HepG2 (cell line): Measurements from ENCODE around the gene MAP3K4. TPM values are rescaled to one million over a fixed set of nuclear protein-coding genes. Genes with fewer than 3 reads are reported as not detected.

Experiments used
- ATAC-seq: fragments of 200-7000 bp; cut with Tn5 transposase; 3 replicates; pipeline ENCODE4 v1.9.1; 2020; ENCODE audit warnings: mild to moderate bottlenecking, moderate library complexity
- BruUV-seq: library from RNA; stranded (reverse); fragments of 400-500 nt; replicated peaks from 2 replicates; lab custom pipeline; 2021; lab: Mats Ljungman, UMichigan
- CTCF ChIA-PET: fragments of 300-600 bp; formaldehyde crosslinking; extraction: SDS; loops from one replicate; lab custom pipeline; 2021; ENCODE audit warnings: low total read pairs, inconsistent platforms, low intra/inter-chr PET ratio; lab: Yijun Ruan, JAX
- POLR2A ChIA-PET: fragments of 350-600 bp; sonication (Branson Sonifier 250); formaldehyde crosslinking; loops from one replicate; lab custom pipeline; 2020; ENCODE audit warnings: antibody characterized with exemption, inconsistent platforms; lab: Yijun Ruan, JAX
- DNase-seq: peaks from one replicate; pipeline ENCODE4 v3.0.0-alpha.2; 2015; ENCODE audit warnings: low spot score
- FAIRE-seq: peaks from 3 replicates; lab custom pipeline; 2011; peaks lifted over from hg19 to GRCh38; lab: Jason Lieb, UNC
- H2AFZ ChIP-seq: one replicate; pipeline ENCODE4 v1.6.1; 2011; ENCODE audit warnings: low read length, inconsistent platforms
- H3K27ac ChIP-seq: fragments of 300-600 bp; 3 replicates; pipeline ENCODE4 v1.8.0; 2011; ENCODE audit warnings: mixed run types, mild to moderate bottlenecking, mixed read lengths, low read length, inconsistent platforms; ENCODE audit not compliant: insufficient read depth; ENCODE audit errors: extremely low read length
- H3K27me3 ChIP-seq, 2 experiments: fragments of 200-600 bp in 1 of 2; 2 replicates in 1 of 2; 3 replicates in 1 of 2; pipeline versions ENCODE4 v1.6.0 to v1.8.0; 2011; ENCODE audit warnings: low read length in 2 of 2, mild to moderate bottlenecking in 2 of 2, moderate library complexity in 2 of 2, inconsistent platforms in 1 of 2; ENCODE audit not compliant: insufficient read depth in 2 of 2, control insufficient read depth in 1 of 2
- H3K36me3 ChIP-seq, 2 experiments: fragments of 200-600 bp in 1 of 2; replicated peaks in 1 of 2; 2 replicates in 1 of 2; 3 replicates in 1 of 2; pipeline versions ENCODE4 v1.5.1 to v1.8.0; 2011; ENCODE audit warnings: low read length in 2 of 2, inconsistent platforms in 1 of 2; ENCODE audit not compliant: insufficient read depth in 2 of 2, control insufficient read depth in 1 of 2
- H3K4me1 ChIP-seq: 2 replicates; pipeline ENCODE4 v1.5.1; 2012; ENCODE audit warnings: low read length, inconsistent platforms; ENCODE audit not compliant: insufficient read depth
- H3K4me2 ChIP-seq: 2 replicates; pipeline ENCODE4 v1.6.0; 2011; ENCODE audit warnings: low read depth, low read length, inconsistent platforms
- H3K4me3 ChIP-seq, 3 experiments: fragments of 200-600 bp in 1 of 3; sonication (generic), shearing (Covaris generic) in 1 of 3; replicated peaks in 1 of 3; 2 replicates each; pipeline ENCODE4 v1.5.1; 2011 to 2016; ENCODE audit warnings: low read length in 3 of 3, inconsistent platforms in 2 of 3, low read depth in 2 of 3, mild to moderate bottlenecking in 2 of 3, control low read depth in 1 of 3, mixed read lengths in 1 of 3; ENCODE audit not compliant: insufficient read depth in 1 of 3
- H3K79me2 ChIP-seq: one replicate; pipeline ENCODE4 v1.6.1; 2011; ENCODE audit warnings: low read length, inconsistent platforms; ENCODE audit not compliant: insufficient read depth
- H3K9ac ChIP-seq: 2 replicates; pipeline ENCODE4 v1.6.0; 2011; ENCODE audit warnings: mild to moderate bottlenecking, low read depth, low read length, inconsistent platforms; ENCODE audit not compliant: insufficient read depth
- H3K9me3 ChIP-seq: 2 replicates; pipeline ENCODE4 v1.5.1; 2012; ENCODE audit warnings: mild to moderate bottlenecking, low read length
- H4K20me1 ChIP-seq: 2 replicates; pipeline ENCODE4 v1.6.0; 2011; ENCODE audit warnings: inconsistent platforms, mild to moderate bottlenecking, low read length, moderate library complexity; ENCODE audit not compliant: insufficient read depth
- CBX2 ChIP-seq, 2 experiments: fragments of 200-600 bp in 1 of 2; sonication (generic); formaldehyde crosslinking in 1 of 2; IDR thresholded peaks; 2 replicates each; pipeline versions ENCODE4 v1.7.0 to v1.8.1; 2018 to 2022; ENCODE audit warnings: low read depth in 2 of 2, low read length in 1 of 2, mild to moderate bottlenecking in 1 of 2, missing genetic modification reagents in 1 of 2
- CREM ChIP-seq, 2 experiments: sonication (generic) in 1 of 2; formaldehyde crosslinking in 1 of 2; IDR thresholded peaks; 2 replicates each; pipeline versions ENCODE4 v1.4.0 to v1.6.1; 2016 to 2020; ENCODE audit warnings: antibody characterized with exemption in 1 of 2, mild to moderate bottlenecking in 1 of 2, missing genetic modification reagents in 1 of 2
- FOXC1 ChIP-seq: sonication (generic); formaldehyde crosslinking; IDR thresholded peaks from 2 replicates; pipeline ENCODE4 v1.8.0; 2022; ENCODE audit warnings: mild to moderate bottlenecking, missing genetic modification reagents, borderline replicate concordance
- MTF1 ChIP-seq: sonication (generic); formaldehyde crosslinking; IDR thresholded peaks from 2 replicates; pipeline ENCODE4 v1.5.0; 2020; ENCODE audit warnings: missing genetic modification reagents
- TRIM24 ChIP-seq: sonication (generic); formaldehyde crosslinking; IDR thresholded peaks from 2 replicates; pipeline ENCODE4 v1.8.0; 2022; ENCODE audit warnings: mild to moderate bottlenecking, missing genetic modification reagents
- YEATS4 ChIP-seq: sonication (generic); formaldehyde crosslinking; IDR thresholded peaks from 2 replicates; pipeline ENCODE4 v1.4.0; 2020; ENCODE audit warnings: missing genetic modification reagents, borderline replicate concordance
- ZC3H4 ChIP-seq: sonication (generic); formaldehyde crosslinking; IDR thresholded peaks from 2 replicates; pipeline ENCODE4 v1.4.0; 2020; ENCODE audit warnings: missing genetic modification reagents, borderline replicate concordance
- ZNF496 ChIP-seq: sonication (generic); formaldehyde crosslinking; IDR thresholded peaks from 2 replicates; pipeline ENCODE4 v1.8.1; 2023; ENCODE audit warnings: mild to moderate bottlenecking, moderate library complexity, missing genetic modification reagents; ENCODE audit not compliant: insufficient replicate concordance
- ZNF501 ChIP-seq: sonication (generic); formaldehyde crosslinking; IDR thresholded peaks from 2 replicates; pipeline ENCODE4 v1.5.1; 2020; ENCODE audit warnings: mild to moderate bottlenecking, moderate library complexity, missing genetic modification reagents
- WGBS: methylation state at CpG from one replicate; pipeline ENCODE4 v1.1.6; 2017; ENCODE audit warnings: low lambda C conversion rate; 5-methylcytosine and 5-hydroxymethylcytosine counted together
- in situ Hi-C: cut with HindIII; loops from 2 replicates; pipeline ENCODE4 v1.10.0; 2017; ENCODE audit warnings: low pct_unique_long_range_greater_than_20kb; ENCODE audit not compliant: extremely low pct_ligation_motif_present
- intact Hi-C: fragments of 100-400 bp; cut with micrococcal nuclease; formaldehyde crosslinking; loops from one replicate; pipeline ENCODE4 v1.10.0; 2022; ENCODE audit not compliant: unreplicated experiment
- polyA plus RNA-seq, 8 experiments: library from polyadenylated mRNA; depleted of rRNA in 3 of 8; stranded (reverse) in 7 of 8; unstranded in 1 of 8; fragments of >200 nt; fragmentation: Illumina TruSeq in 4 of 8; extraction: Trizol in 4 of 8; gene quantifications; 2 replicates each; pipeline versions ENCODE4 v1.2.1 to v1.2.3, GENCODE V29; 2011 to 2016; ENCODE audit warnings: low read depth in 4 of 8, missing spikeins in 1 of 8, mixed read lengths in 1 of 8; ENCODE audit not compliant: insufficient read depth in 1 of 8
- total RNA-seq, 5 experiments: library from RNA; depleted of rRNA; stranded (reverse); fragments of >200 nt; fragmentation: Illumina TruSeq; extraction: Trizol; gene quantifications; 2 replicates each; pipeline ENCODE4 v1.2.3, GENCODE V29; 2016; ENCODE audit warnings: low read depth in 1 of 5
- TF ChIP-seq, protein P1 (sequence below): sonication (generic); formaldehyde crosslinking; IDR thresholded peaks from 2 replicates; pipeline ENCODE4 v1.5.1; 2020; ENCODE audit warnings: missing genetic modification reagents, mild to moderate bottlenecking, borderline replicate concordance
- TF ChIP-seq, protein P2 (sequence below): sonication (generic); formaldehyde crosslinking; IDR thresholded peaks from 2 replicates; pipeline ENCODE4; 2020; ENCODE audit warnings: missing genetic modification reagents, mild to moderate bottlenecking, borderline replicate concordance
- TF ChIP-seq, protein P3 (sequence below): sonication (generic); formaldehyde crosslinking; IDR thresholded peaks from 2 replicates; pipeline ENCODE4 v1.4.0; 2020; ENCODE audit warnings: missing genetic modification reagents
- TF ChIP-seq, protein P4 (sequence below): sonication (generic); formaldehyde crosslinking; IDR thresholded peaks from 2 replicates; pipeline ENCODE4 v1.4.0; 2020; ENCODE audit warnings: mild to moderate bottlenecking, missing genetic modification reagents

Gene MAP3K4
- total and polyA plus RNA-seq, 2 of the 13 experiments (the other 11 are each of a cell fraction or from before 2014, with no cell fraction given) = 12.9 to 33.6 TPM

DNA sequence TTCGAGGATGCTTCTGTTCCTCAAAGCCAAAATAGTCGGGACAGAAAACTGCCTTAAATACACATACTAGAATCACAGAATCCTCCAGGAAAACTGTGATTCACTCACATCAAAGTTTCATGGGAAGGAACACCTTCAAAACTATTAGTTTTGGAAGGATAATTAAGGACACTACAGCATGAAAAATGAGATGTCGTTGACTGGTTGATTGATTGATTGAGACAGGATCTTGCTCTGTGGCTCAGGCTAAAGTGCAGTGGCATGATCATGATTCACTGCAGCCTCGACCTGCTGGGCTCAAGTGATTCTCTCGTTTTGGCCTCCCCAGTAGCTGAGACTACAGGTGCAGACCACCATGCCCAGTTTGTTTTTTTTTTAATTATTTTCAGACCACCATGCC, 25.7 kb upstream of the MAP3K4 start:
- Histone ChIP-seq H4K20me1 (no peaks in the 10 kb centered on the region), H3K4me3 (no peak overlapping the region), H2AFZ (no peak overlapping the region), H3K4me2 (no peak overlapping the region), H3K27me3 (no peaks in the 10 kb centered on the region), H3K36me3 (no peaks in the 10 kb centered on the region), H3K9me3 (no peaks in the 10 kb centered on the region)
- CTCF ChIA-PET = no interaction called here
- in situ Hi-C loops = no loop called here
- POLR2A ChIA-PET = no interaction called here
- BruUV-seq = no TSS peak
- ATAC-seq = no peak
- DNase-seq = no peak
- no peak for TF ChIP-seq MTF1 (CRISPR knock-in tag)
- TF ChIP-seq, protein P1, sequence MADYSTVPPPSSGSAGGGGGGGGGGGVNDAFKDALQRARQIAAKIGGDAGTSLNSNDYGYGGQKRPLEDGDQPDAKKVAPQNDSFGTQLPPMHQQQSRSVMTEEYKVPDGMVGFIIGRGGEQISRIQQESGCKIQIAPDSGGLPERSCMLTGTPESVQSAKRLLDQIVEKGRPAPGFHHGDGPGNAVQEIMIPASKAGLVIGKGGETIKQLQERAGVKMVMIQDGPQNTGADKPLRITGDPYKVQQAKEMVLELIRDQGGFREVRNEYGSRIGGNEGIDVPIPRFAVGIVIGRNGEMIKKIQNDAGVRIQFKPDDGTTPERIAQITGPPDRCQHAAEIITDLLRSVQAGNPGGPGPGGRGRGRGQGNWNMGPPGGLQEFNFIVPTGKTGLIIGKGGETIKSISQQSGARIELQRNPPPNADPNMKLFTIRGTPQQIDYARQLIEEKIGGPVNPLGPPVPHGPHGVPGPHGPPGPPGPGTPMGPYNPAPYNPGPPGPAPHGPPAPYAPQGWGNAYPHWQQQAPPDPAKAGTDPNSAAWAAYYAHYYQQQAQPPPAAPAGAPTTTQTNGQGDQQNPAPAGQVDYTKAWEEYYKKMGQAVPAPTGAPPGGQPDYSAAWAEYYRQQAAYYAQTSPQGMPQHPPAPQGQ (CRISPR knock-in tag) = no peak
- TF ChIP-seq FOXC1 (CRISPR knock-in tag) = no peak
- TF ChIP-seq, protein P2, sequence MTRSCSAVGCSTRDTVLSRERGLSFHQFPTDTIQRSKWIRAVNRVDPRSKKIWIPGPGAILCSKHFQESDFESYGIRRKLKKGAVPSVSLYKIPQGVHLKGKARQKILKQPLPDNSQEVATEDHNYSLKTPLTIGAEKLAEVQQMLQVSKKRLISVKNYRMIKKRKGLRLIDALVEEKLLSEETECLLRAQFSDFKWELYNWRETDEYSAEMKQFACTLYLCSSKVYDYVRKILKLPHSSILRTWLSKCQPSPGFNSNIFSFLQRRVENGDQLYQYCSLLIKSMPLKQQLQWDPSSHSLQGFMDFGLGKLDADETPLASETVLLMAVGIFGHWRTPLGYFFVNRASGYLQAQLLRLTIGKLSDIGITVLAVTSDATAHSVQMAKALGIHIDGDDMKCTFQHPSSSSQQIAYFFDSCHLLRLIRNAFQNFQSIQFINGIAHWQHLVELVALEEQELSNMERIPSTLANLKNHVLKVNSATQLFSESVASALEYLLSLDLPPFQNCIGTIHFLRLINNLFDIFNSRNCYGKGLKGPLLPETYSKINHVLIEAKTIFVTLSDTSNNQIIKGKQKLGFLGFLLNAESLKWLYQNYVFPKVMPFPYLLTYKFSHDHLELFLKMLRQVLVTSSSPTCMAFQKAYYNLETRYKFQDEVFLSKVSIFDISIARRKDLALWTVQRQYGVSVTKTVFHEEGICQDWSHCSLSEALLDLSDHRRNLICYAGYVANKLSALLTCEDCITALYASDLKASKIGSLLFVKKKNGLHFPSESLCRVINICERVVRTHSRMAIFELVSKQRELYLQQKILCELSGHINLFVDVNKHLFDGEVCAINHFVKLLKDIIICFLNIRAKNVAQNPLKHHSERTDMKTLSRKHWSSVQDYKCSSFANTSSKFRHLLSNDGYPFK (CRISPR knock-in tag) = no peak
- no peak for TF ChIP-seq ZC3H4 (CRISPR knock-in tag)
- TF ChIP-seq, protein P3, sequence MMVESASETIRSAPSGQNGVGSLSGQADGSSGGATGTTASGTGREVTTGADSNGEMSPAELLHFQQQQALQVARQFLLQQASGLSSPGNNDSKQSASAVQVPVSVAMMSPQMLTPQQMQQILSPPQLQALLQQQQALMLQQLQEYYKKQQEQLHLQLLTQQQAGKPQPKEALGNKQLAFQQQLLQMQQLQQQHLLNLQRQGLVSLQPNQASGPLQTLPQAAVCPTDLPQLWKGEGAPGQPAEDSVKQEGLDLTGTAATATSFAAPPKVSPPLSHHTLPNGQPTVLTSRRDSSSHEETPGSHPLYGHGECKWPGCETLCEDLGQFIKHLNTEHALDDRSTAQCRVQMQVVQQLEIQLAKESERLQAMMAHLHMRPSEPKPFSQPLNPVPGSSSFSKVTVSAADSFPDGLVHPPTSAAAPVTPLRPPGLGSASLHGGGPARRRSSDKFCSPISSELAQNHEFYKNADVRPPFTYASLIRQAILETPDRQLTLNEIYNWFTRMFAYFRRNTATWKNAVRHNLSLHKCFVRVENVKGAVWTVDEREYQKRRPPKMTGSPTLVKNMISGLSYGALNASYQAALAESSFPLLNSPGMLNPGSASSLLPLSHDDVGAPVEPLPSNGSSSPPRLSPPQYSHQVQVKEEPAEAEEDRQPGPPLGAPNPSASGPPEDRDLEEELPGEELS = no peak
- no peak for TF ChIP-seq CREM (IDR thresholded peaks at IDR 0.05)
- TF ChIP-seq CREM (CRISPR knock-in tag; IDR thresholded peaks at IDR 0.05) = no peak
- TF ChIP-seq TRIM24 (CRISPR knock-in tag) = no peak
- TF ChIP-seq YEATS4 = no peak
- TF ChIP-seq CBX2 (IDR thresholded peaks at IDR 0.05; ENCODE audit: low read depth, low read length) = no peak
- TF ChIP-seq CBX2 (CRISPR knock-in tag; IDR thresholded peaks at IDR 0.05; ENCODE audit: low read depth) = no peak
- no peak for TF ChIP-seq ZNF501 (CRISPR knock-in tag)
- TF ChIP-seq ZNF496 (CRISPR knock-in tag) = no peak
- TF ChIP-seq, protein P4, sequence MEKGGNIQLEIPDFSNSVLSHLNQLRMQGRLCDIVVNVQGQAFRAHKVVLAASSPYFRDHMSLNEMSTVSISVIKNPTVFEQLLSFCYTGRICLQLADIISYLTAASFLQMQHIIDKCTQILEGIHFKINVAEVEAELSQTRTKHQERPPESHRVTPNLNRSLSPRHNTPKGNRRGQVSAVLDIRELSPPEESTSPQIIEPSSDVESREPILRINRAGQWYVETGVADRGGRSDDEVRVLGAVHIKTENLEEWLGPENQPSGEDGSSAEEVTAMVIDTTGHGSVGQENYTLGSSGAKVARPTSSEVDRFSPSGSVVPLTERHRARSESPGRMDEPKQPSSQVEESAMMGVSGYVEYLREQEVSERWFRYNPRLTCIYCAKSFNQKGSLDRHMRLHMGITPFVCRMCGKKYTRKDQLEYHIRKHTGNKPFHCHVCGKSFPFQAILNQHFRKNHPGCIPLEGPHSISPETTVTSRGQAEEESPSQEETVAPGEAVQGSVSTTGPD (CRISPR knock-in tag) = no peak
- TF ChIP-seq, all 625 proteins: peak for 0
- Histone ChIP-seq H3K9ac (no peak overlapping the region), H3K4me1 (no peaks in the 10 kb centered on the region), H3K27ac (no peak overlapping the region), H3K79me2 (no peaks in the 10 kb centered on the region)
- 6% methylated on average over 5 of the region's 5 CpGs for WGBS
- no peak for FAIRE-seq
- intact Hi-C loops = no loop called here
